GM19455 (cell line): ENCODE measurements around the gene PEMT.

Experiments used
- ATAC-seq: cut with Tn5 transposase; IDR thresholded peaks from one replicate; pipeline ENCODE4 v1.9.1; 2021; ENCODE audit not compliant: unreplicated experiment

PEMT gene

GRCh38 chr17:17605083-17605728 is 13.7 kb upstream of the PEMT start:
- ATAC-seq: no peak

GRCh38 chr17:17603895-17604225 is 12.4 kb upstream of the PEMT start:
- ATAC-seq: no peak

GRCh38 chr17:17603178-17603894 is 11.8 kb upstream of the PEMT start:
- no peak for ATAC-seq

GRCh38 chr17:17599965-17600364 is 8.5 kb upstream of the PEMT start:
- ATAC-seq: no peak

GRCh38 chr17:17598003-17598402 is 6.5 kb upstream of the PEMT start:
- no peak for ATAC-seq

GRCh38 chr17:17595755-17596154 is 4.2 kb upstream of the PEMT start:
- no peak for ATAC-seq

- ATAC-seq: no peak
Observed at GRCh38 chr17:17593222-17593620, 1.7 kb upstream of the PEMT start.

- peak; percentile 1 for ATAC-seq
Observed at GRCh38 chr17:17590883-17591354, 589 bp downstream of the PEMT start.

GRCh38 chr17:17590141-17590751 is 1.3 kb downstream of the PEMT start:
- ATAC-seq: no peak

- ATAC-seq: no peak
Observed at GRCh38 chr17:17587614-17588337, 3.7 kb downstream of the PEMT start.

GRCh38 chr17:17582372-17582771 is 9.1 kb downstream of the PEMT start:
- no peak for ATAC-seq

GRCh38 chr17:17581509-17581908 is 10.0 kb downstream of the PEMT start:
- ATAC-seq: no peak

GRCh38 chr17:17580662-17581470 is 10.6 kb downstream of the PEMT start:
- ATAC-seq: no peak

- ATAC-seq: no peak
Observed at GRCh38 chr17:17579691-17580090, 11.8 kb downstream of the PEMT start.

GRCh38 chr17:17577373-17577772 is 14.1 kb downstream of the PEMT start:
- ATAC-seq: no peak

- ATAC-seq: no peak
Observed at GRCh38 chr17:17576772-17577234, 14.7 kb downstream of the PEMT start.

GRCh38 chr17:17575360-17576251 is 15.9 kb downstream of the PEMT start:
- ATAC-seq: no peak

GRCh38 chr17:17573912-17574311 is 17.6 kb downstream of the PEMT start:
- no peak for ATAC-seq

GRCh38 chr17:17572010-17572785 is 19.3 kb downstream of the PEMT start:
- ATAC-seq: no peak
